SH-SY5Y (cell line): ENCODE results near the gene SETD1A.

Source experiments
- GATA2 ChIP-seq: IDR thresholded peaks from 2 replicates; pipeline ENCODE4 v1.6.1; 2011; ENCODE audit warnings: mild to moderate bottlenecking, low read depth, low read length
- GATA3 ChIP-seq: IDR thresholded peaks from 2 replicates; pipeline ENCODE4 v1.6.1; 2011; ENCODE audit warnings: low read depth, mild to moderate bottlenecking, low read length, moderate library complexity

- no peak for TF ChIP-seq GATA2
- TF ChIP-seq GATA3, result no peak
Observed at GRCh38 chr16:30989469-30990047, 32.0 kb downstream of the SETD1A start.
